HG03196 (cell line): Measurements from ENCODE around the gene GPHB5.
"Not testable (repeated sequence)": the region's sequence is repeated elsewhere in the genome, so short reads cannot be mapped to it uniquely, and the experiment has no call there.

ENCODE experiments used
- ATAC-seq: cut with Tn5 transposase; IDR thresholded peaks from one replicate; pipeline ENCODE4 v1.9.1; 2021; ENCODE audit not compliant: unreplicated experiment

GPHB5 gene

DNA sequence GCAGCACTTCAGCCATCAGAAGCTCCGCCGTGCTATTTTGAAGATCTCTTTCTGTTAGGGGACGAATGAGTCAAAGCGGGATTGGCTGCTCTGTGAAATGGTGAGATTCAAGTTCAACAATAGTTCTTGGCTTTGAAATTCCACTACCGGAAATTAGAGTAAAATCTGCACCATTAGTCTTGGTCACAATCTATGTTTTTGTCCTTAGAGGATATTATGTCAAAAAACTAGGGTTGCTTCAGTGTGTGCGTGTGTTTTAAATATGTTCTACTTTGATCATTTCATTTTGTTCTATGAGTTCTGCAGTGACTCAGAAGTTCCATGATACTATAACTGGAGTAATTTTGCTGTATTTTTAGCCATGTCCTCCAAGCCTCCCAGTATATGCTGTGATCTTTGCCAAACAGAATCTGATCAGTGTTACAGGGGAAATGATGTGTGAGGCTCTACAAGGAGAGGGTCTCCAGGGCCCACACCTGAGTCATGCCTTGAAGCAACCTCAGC is 22.6 kb downstream of the GPHB5 start:
- ATAC-seq = no peak

DNA sequence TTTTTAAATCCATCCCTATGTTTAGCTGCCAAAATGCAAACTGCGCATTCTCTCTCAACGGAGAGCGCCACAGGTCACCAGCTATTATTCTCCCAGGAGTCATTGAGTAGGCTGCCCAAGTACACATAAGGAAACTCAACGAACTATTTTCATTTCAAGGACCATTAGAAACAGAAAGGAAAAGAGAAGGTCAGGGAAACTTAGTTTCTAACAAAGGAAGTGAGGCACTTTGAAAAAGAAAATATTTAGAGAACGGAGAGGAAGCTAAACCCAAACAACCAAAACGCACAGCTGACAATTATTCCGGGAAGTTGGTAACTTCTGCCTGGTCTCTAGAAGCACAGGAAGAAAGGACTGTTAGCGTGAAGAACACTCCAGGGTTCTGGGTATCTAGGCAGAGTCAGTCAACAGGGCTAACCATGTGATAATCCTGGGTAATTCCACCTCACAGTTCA is 23.5 kb downstream of the GPHB5 start:
- no peak for ATAC-seq

DNA sequence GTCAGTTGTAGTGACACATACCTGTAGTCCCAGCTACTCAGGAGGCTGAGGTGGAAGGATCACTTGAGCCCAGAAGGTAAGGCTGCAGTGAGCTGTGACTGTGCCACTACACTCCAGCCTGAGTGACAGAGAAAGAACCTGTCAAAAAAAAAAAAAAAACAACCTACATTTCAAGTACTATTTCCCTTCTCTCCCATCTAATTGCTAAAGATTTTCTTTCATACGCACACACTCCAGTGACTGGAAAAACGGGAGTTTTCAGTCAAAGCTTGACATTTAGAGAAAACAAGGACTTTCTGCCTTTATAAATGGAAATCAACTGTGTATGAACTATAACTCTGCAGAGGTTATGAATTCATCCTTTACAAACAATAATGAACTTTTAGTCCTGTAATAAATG is 25.9 kb downstream of the GPHB5 start:
- ATAC-seq = no peak

GRCh38 chr14:63290741-63291430 is 27.8 kb downstream of the GPHB5 start:
- no peak for ATAC-seq

- ATAC-seq = no peak
Measured at GRCh38 chr14:63288853-63289252, 29.9 kb downstream of the GPHB5 start.

GRCh38 chr14:63287666-63288483 is 30.9 kb downstream of the GPHB5 start:
- no peak for ATAC-seq

- no peak for ATAC-seq
Measured at GRCh38 chr14:63286071-63286470, 32.7 kb downstream of the GPHB5 start.

DNA sequence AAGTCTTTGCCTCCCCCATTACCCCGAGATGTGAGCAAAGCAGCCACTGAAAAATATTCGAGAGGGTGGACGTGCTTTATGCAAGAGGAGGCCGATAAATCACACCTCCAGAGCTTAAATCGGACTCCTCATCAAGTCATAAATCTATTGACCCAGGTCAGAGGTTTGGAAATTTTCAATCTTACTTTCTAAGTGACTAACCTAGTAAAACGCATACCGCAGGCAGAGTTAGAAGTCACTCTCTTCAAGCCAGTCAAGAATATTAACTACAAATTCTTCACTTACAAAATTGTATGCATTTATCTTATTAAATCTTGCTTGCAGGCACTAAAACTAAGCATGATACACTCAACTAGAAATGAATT is 34.9 kb downstream of the GPHB5 start:
- no peak for ATAC-seq

GRCh38 chr14:63282997-63283883 is 35.5 kb downstream of the GPHB5 start:
- no peak for ATAC-seq

DNA sequence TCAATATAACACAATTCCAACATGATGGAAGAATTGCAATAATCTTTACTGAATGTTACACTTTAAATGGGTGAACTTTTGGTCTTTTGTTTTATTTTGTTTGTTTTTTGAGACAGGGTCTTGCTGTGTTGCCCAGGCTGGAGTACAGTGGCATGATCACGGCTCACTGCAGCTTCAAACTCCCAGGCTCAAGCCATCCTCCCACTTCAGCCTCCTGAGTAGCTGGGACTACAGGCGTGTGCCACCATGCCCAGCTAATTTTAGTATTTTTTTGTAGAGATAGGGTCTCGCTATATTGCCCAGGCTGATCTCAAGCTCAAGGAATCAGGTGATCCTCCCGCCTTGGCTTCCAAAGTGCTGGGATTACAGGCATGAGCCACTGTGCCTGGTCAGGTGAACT is 38.8 kb downstream of the GPHB5 start:
- ATAC-seq = not testable (repeated sequence)

DNA sequence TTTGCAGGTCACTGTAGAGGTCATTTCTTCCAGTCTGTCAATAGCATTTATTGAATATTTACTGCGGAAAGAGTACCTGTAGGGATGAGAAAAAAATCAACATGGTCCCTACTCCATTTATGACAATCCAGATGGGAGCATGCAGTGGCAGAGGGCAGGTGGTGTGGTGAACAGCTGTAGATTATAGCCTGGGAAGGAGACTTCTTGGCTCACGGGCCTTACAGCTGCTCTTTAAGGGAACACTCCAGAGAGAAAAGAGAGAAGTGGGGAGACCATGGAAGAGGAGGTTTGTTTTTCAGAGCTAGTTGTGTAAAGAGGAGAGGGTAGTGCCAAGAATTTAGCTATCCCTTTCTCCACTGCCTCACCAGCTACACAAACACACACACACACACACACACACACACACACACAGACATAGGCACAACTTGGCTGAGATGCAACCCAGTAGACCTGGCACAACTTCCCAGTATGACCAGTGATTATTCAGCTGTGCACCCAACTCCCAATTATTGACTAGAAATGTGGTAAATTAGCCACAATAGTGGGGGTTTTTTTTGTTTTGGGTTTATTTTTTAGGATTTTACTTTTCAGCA is 41.0 kb downstream of the GPHB5 start:
- no peak for ATAC-seq

DNA sequence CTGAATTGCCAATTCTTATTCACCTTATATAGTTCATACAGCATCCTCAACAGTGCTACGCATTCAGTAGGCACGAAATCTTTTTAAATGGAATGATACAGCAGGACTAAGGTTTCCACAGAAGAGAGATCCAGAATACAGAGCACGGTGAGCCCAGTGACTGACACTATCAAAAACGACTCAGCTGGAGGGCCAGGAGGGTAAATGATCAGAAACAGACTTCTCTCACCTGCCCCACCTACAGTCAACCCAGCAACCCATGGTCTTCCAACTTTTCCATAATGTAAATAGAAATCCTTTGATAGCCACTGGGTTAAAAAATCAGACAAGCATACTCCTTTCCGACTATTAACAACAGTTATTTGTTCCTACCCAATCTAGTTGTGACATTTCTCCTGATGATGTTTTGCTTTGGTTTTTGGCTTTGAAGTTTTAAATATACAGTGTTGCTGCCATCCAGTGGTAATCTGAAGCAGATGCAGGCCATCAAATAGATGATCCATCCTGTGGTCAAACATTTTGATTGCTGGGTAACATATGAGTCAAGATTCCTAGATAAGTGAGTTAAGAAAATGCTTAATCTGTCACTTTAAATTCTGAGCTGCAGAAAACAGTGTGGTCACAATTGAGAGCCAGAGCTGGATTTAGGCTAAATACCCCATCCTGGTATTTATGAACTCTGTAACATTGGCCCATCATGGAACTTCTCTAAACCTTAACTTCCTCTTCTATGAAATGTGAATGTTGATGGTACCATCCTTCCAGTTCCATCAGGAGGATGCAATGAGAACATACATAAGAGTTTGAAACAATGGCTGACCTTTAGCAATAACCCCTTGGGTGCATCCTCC is 42.0 kb downstream of the GPHB5 start:
- ATAC-seq = no peak

DNA sequence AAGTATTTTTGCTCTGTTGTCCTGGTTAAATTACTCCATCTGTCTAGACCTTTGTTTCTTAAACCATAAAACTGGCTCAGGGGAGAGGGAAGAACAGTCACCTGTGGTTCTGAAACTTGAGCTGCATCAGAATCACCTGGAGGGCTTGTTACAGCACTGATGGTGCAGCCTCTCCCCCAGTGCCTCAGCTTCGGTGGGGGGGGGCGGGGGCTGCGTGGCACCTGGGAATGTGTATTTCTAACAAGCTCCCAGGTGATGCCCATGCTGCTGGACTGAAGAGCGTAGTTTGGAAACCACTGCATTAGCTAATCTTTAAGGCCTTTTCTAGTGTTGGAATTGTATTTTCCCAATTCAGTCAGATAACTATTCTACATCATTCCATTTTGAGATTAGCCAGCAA is 42.7 kb downstream of the GPHB5 start:
- ATAC-seq = no peak

- no peak for ATAC-seq
Measured at GRCh38 chr14:63275611-63276010, 43.1 kb downstream of the GPHB5 start.

DNA sequence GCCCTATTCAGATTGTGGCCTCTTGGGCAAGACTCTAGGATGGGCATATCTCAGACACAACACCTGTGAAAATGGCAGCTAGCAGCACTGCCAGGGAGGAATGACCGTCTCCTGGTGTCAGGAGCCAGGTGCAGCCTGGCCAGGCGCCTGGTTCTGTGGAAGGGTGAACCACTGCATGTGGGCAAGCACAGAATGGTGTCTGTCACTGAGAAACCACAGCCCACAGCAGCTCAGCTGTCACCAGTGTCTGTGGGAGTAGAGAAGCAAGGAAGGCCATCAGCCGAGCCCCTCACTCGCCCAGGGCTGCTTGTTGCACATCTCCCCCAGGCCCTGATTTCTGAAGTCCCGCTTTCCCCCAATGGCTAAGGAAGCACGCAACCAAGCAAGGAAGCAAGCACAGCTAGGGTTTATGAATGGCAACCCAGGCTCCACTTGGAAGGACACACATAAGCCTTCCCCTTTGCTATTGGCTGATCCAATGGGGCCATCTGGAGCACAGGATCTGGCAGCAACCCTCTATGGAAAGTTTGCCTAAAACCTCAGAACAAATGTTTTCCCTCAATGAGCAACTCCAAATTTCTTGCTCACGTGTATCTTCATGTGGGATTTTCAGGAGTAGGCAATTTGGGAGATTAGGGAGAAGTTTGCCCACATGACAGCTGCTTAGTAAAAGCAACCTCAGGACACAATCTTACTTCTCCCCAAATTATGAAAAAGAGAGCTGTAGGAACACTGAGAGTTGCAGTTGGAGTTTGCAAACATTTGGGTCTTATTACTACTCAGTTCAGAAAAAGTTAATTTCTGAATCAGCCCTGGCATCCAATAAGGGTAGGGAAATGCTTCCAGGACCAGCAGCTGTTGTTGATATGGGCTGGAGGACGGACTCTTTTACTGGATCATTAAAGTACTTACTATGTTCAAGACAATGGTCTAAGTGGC is 44.7 kb downstream of the GPHB5 start:
- ATAC-seq = no peak

GRCh38 chr14:63273129-63273528 is 45.6 kb downstream of the GPHB5 start:
- no peak for ATAC-seq

DNA sequence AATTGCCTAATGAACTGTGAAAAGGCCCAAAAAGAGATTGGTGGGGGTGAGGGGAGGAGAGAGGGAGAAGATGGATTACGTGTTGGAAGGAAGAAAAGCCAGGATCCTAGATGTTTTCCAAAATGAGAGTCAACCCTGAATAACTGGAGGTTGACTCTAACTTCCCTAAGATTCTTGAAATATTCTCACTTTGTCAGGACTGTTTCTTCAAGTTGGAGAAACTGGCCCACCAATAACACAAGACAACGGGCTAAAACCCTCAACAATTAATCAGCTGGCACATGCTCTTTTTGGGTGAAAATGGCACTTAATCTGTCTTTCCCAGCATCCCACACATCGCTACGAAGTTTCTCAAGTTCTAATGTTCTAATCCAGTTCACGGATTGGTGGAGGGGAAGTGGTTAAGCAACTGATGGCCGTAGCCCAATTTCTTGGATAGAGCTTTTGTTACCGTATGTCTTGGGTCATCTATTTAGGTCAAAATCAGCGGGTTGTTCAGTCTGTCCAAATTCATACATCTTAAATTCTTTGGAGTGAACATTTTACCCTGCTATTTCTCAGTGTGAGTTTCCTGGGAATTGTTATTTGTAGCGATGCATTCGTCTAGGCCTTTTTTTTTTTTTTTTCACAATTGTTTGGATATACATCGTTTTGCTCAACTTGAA is 49.0 kb downstream of the GPHB5 start:
- no peak for ATAC-seq

DNA sequence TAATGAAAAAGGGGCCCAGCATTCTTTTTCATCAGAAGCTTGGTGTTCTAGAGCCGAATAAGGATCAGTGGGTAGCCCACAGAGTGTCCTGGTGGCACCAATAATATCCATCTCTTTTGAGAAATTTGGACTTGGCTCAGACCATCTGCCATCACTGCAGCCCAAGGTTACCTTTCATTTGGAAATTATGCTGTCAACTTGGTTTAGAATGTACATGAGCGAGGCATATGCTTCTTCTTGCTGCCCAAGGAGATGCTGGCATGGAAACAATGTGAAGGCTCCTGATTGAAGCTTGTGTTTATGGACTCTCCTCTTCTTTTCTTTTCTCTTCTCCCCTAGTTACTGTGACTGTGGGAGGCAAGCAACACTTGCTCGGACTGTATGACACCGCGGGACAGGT is 50.0 kb downstream of the GPHB5 start:
- ATAC-seq = no peak
